GM12892 (cell line): Measurements from ENCODE around the gene SLIT3.

Experiments
- POLR2A ChIP-seq: IDR thresholded peaks from 2 replicates; pipeline ENCODE4 v1.6.1; 2011; ENCODE audit warnings: low read depth, low read length, control low read depth
- POLR2AphosphoS5 ChIP-seq: IDR thresholded peaks from 2 replicates; pipeline ENCODE4 v1.6.1; 2011; ENCODE audit warnings: low read depth, low read length, control low read depth
- TAF1 ChIP-seq: IDR thresholded peaks from 2 replicates; pipeline ENCODE4 v1.6.1; 2011; ENCODE audit warnings: low read depth, mild to moderate bottlenecking, control low read depth, low read length, borderline replicate concordance

DNA sequence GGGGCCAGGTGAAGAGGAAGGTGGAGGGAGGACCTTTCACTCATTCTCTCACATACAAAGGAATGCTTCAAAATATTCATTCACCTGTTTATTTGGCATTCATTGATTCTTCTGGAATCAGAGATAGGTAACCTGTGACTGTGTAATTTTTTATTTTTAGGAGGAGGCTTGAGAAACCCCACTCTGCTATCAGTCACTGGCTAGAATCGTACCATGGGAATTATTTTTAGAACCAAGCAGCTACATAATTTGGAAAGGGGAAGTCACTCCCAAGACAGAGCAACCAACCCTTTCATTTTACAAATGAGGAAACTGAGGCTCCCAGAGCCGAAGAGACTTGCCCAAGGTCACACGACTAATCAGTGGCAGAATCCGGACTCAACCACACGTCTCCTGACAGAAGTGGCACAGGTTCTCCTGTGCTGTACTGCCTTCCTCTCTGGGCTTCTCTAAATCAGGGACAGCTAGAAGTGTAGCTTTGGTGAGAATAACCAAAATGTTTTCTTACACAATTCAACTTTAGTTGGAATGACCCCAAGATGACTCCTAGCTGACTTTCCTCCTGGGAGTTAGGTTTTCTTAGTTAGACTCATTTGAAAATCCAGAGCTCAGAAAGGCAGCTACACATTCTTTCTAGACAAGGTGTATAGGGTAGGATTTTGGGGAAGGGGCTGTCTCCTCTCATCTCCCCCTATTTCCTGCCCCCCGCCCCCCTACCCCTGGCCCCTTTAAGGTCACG is 457.5 kb downstream of the SLIT3 start:
- TF ChIP-seq POLR2A, result no peak
- TF ChIP-seq POLR2AphosphoS5, result no peak
- no peak for TF ChIP-seq TAF1
